BJ (cell line): ENCODE results near the gene TNRC6A. TPM values are rescaled to one million over a fixed set of nuclear protein-coding genes. Genes with fewer than 3 reads are reported as not detected.

Experiments used
- CTCF ChIA-PET: fragments of 350-600 bp; formaldehyde crosslinking; extraction: SDS; loops from one replicate; lab custom pipeline; 2021; ENCODE audit warnings: antibody characterized with exemption, inconsistent platforms; lab: Yijun Ruan, JAX
- POLR2A ChIA-PET: fragments of 300-600 bp; sonication (Branson Sonifier 250); formaldehyde crosslinking; extraction: SDS; loops from one replicate; lab custom pipeline; 2021; ENCODE audit warnings: antibody characterized with exemption; lab: Charles Lee
- DNase-seq: peaks from one replicate; pipeline ENCODE4 v3.0.0-alpha.2; 2011; ENCODE audit warnings: low read depth
- H3K27me3 ChIP-seq: 2 replicates; pipeline ENCODE4 v1.6.0; 2011; ENCODE audit warnings: low read length; ENCODE audit not compliant: control insufficient read depth, insufficient read depth
- H3K36me3 ChIP-seq: 2 replicates; pipeline ENCODE4 v1.5.1; 2011; ENCODE audit warnings: low read length; ENCODE audit not compliant: control insufficient read depth, insufficient read depth
- H3K4me3 ChIP-seq: 2 replicates; pipeline ENCODE4 v1.5.1; 2011; ENCODE audit warnings: low read depth, mild to moderate bottlenecking, control low read depth, low read length
- CTCF ChIP-seq: IDR thresholded peaks from 2 replicates; pipeline ENCODE4 v1.5.1; 2011; ENCODE audit warnings: low read depth, mild to moderate bottlenecking, control low read depth, inconsistent platforms, low read length, moderate library complexity; ENCODE audit not compliant: insufficient read depth
- polyA plus RNA-seq: library from polyadenylated mRNA; depleted of rRNA; stranded (reverse); fragments of >200 nt; gene quantifications from 2 replicates; pipeline ENCODE4 v1.2.3, GENCODE V29; 2011

The TNRC6A gene
- polyA plus RNA-seq, 1 experiment, result 44.8 TPM

- no peak for DNase-seq
- TF ChIP-seq CTCF, result peak; percentile 80
- Histone ChIP-seq H3K36me3 (no peaks in the 10 kb centered on the region), H3K4me3 (no peak overlapping the region), H3K27me3 (no peaks in the 10 kb centered on the region)
- ChIA-PET CTCF (interaction anchor here (0.5 to 1.7 kb wide), 15 partner anchors 8 to 1099 kb away, joined by 3 to 6 read pairs (median 3); no protein-coding TSS in a partner anchor), POLR2A (interaction anchor here (0.6 kb wide), 2 partner anchors 105 to 247 kb away, joined by 3 to 14 read pairs; no protein-coding TSS in a partner anchor)
Observed at GRCh38 chr16:24834459-24835335, 105.2 kb downstream of the TNRC6A start.

DNA sequence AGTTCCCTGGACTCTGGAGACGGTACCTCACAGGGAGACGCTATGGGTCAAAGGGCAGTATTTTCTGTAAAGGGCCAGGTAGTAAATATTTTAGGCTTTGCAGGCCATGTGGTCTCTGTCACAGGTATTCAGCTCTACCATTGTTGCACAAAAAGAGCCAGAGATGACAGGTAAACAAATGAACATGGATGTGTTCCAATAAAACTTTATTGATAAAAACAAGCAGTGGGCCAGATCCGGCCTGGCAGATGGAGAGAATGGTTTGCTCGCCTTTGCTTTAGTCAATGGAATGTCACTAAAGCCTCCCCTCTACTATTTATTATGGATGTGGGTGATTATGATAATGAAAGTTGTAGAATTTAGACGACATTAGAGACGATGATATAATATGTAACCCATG, 107.4 kb downstream of the TNRC6A start:
- TF ChIP-seq CTCF, result no peak
- ChIA-PET CTCF (no interaction called here), POLR2A (no interaction called here)
- Histone ChIP-seq H3K36me3 (no peaks in the 10 kb centered on the region), H3K27me3 (no peaks in the 10 kb centered on the region), H3K4me3 (no peak overlapping the region)
- DNase-seq, result no peak

DNA sequence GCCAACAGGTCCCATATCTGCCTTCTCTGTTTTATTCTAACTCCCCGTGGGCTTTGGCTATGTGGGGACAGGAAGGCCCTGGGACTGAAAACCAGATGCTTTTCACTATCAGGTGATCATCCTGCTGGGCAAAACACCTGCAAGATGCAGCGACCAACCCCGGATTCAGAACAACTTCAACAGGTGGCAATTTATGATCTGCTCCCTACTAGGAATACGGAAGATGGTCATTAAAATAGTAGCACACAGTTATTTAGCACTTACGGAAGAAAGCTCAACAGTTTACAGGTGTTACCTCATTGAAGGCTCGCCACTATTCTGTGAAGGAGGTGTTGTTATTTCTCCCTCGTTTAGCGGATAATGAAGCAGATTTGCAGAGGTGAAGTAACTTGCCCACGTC, 108.5 kb downstream of the TNRC6A start:
- ChIA-PET CTCF (no interaction called here), POLR2A (no interaction called here)
- H3K27me3 ChIP-seq, result no peaks in the 10 kb centered on the region
- TF ChIP-seq CTCF, result no peak
- no peak overlapping the region for H3K4me3 ChIP-seq
- DNase-seq, result no peak
- no peaks in the 10 kb centered on the region for H3K36me3 ChIP-seq

DNA sequence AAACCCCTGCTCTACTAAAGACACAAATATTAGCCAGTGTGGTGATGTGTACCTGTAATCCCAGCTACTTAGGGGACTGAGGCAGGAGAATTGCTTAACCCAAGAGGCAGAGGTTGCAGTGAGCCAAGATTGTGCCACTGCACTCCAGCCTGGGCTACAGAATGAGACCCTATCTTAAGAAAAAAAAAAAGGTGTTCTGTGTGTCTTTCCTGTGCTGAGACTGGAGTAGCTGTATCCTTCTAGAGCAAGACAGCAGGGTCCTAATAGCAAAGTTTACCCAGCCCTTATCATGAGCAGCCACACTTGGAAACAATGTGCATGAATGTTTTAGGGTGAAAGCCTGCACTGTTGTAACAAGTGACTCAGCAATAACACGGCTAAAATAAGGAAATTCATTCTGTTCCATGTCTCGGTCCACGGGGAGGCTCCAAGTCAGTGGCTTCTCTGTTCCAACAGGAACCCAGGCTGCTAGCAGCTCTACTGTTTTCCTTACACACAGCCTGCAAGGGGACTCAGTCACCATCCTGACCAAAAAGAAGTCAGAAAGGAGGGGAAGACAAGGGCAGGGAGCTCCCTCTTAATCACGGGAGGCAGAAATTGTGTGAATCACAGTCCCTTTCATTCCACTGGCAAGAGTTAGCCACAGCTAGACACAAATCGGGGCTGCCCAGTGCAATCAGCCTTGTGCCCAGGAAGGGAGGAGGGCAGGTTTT, 109.3 kb downstream of the TNRC6A start:
- TF ChIP-seq CTCF, result no peak
- Histone ChIP-seq H3K27me3 (no peaks in the 10 kb centered on the region), H3K4me3 (no peak overlapping the region), H3K36me3 (no peaks in the 10 kb centered on the region)
- CTCF ChIA-PET, result interaction anchor here (1.1 kb wide), 1 partner anchor 18 kb away, joined by 3 read pairs; no protein-coding TSS in a partner anchor
- no peak for DNase-seq
- POLR2A ChIA-PET, result no interaction called here
